GM18519 (cell line): ENCODE measurements around the gene LDLRAP1.

Source experiments
- ATAC-seq: cut with Tn5 transposase; IDR thresholded peaks from one replicate; pipeline ENCODE4 v1.9.1; 2021; ENCODE audit warnings: mild to moderate bottlenecking, moderate library complexity; ENCODE audit not compliant: unreplicated experiment, low FRiP score

LDLRAP1 gene

DNA sequence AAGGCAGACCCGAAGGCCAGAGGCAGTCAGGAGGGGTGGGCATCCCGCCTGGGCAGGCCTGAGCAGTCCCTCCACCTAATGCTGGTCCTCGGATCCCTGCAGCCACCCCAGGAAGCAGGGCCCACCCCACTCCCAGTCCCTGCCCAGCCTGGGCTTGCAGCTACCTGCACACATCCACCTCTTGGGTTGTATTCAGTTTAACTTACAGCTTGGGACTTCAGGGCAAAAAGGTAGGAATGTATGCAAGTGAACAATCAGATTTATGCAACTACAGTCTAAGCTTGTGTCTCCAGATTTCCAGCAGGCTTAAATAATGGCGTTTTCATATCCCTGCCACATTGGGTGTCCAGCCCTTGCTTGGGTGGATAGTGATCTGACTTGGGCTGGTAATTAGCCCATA, 17.4 kb downstream of the LDLRAP1 start:
- no peak for ATAC-seq

DNA sequence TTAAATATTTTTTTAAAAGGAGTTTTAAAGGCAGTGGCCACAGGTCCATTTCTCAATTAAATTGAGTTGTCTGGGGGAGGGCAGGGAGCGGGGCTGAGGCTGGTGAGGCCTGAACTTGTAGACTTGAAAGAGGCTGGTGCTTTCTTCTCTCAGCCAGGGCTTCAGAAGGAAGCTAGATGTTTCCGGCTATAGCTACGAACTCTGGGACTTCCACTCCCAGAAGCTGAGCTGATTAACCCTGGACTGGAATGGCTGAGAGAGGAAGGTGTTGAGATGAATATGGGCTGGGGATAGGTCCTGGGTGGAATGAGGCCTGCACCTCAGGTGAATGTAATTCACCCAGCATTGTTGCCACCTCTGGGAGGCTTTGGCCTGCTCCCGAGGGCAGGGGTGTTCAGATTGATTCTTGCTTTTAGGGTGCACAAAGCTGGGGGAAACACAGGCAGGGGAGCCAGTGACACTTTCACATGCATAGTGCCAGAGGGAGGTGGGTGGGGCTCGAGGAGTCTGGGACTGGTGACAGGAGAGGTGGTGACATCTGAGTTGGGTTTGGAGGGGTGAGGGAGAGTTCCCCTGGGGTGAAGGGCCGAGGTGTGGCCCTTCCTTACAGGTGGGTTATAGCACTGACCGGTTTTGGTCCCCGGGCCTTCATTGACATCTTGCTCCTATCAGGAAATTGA, 18.2 kb downstream of the LDLRAP1 start:
- no peak for ATAC-seq

DNA sequence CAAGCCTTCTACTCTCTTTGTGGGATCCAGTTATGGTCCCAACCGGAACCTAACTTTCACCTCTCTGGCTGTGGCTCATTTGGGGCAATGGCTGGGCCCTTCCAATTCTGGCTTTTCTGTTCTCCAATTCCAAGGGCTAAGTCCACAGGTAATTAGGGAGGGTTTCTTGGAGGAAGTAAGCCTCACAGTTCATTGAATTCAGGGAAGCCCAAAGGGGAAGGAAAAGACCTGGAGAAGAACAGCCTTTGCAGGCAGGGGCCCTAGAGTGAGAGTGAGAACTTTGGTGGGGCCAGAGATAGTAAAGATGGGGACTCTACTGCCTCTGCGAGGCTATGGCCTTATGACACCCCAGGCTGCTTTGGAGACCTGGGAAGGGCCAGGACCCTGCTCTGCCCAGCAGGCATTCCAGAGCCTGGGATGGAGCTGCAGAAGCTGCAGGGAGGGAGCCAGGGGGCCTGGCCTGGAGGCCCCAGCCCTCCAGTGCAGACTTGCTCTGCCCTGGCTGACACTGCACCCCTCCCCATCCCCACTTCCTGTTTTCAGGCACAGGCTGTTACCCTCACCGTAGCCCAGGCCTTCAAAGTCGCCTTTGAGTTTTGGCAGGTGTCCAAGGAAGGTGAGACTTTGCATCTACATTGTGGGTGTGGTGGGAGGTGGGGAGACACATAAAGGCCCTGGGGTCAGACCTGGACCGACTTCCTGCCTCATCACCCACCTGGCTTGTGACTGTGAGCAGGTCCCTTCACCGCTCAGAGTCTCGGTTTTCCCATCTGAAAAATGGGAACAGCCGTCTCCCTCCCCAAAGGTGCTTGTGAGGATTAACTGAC, 18.9 kb downstream of the LDLRAP1 start:
- no peak for ATAC-seq

DNA sequence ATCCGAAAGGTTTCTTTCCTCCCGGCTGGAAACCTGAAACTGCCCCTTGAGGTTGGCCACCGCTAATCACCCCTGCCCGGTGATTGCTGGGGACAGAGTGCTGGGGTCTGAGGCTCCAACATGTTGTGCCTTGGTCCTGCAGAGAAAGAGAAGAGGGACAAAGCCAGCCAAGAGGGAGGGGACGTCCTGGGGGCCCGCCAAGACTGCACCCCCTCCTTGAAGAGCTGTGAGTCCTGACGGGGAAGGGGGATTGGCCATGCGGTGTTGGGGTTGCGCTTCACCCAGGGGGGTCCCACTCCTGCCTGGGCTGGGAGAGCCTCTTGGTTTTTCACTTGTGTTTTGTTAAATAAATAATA, 19.5 kb downstream of the LDLRAP1 start:
- ATAC-seq = no peak

DNA sequence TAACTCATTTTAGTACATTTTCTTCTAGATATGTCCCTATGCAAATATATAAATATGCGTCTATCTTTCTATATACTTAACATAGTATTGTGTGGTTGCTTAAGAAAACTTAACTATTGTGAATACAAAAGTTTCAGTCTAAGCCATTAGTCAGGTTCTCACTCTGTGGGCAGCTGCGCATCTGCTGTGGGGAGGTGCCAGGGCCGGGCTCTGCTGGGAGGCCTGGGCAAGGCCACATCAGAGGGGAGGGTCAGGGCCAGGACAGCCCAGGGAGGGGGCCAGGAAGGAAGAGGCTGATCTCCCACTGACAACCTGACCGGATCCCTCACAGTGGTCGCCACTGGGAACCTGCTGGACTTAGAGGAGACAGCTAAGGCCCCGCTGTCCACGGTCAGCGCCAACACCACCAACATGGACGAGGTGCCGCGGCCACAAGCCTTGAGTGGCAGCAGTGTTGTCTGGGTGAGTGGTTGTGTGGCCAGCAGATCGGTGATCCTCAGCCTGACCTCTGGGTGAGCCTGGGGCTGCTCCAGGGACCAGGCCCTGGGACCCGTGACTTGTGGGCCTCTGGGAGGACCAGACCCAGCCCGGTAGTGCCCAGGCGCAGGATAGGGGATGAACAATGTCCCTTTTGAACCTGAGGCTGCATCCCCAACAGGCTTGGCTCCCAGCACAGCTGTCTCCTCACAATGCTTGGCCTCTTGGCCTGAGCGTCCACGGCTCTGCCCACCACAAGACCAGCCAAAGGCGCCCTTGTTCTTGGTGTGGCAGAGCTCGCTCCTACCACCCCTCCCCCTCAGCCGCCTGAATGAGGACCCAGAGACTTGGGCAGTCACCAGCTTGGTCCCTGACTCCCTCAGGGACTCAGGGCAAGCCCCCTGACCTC, 20.2 kb downstream of the LDLRAP1 start:
- ATAC-seq = no peak

DNA sequence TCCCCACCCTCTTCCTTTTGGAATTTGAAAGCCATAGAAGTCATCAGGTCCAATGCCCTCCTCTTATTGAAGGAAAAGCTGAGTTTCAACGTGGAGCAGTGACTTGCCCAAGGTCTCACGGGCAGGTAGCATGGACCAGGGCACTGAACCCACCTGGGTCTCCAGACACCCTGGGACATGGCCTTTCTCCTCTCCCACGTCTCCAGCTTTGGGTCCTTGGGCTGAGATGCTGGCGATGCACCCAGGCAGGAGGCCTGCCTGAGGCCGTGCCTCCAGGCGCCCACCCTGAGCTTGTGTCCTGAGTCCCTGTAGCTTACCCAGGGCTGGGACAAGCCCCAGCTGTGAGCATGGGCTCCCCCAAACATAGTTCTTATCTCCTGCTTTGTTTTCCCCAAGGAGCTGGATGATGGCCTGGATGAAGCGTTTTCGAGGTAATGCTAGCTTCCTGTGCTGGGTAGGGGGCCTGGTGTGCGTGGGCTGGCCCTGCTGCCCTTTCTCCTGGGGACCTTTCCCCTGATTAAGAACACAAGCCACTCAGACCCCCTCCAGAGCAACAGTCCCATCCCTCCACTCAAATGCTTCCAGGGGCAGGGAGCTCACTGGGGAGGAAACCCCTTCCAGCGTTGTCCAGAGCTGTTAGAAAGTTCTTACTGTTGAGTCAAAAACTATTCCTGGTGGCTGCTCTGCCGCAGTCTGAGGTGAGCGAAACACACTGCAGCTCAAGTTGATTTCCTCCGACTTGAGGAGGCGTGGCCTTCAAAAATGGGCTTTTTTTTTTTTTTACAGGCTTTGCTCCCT, 21.6 kb downstream of the LDLRAP1 start:
- no peak for ATAC-seq

DNA sequence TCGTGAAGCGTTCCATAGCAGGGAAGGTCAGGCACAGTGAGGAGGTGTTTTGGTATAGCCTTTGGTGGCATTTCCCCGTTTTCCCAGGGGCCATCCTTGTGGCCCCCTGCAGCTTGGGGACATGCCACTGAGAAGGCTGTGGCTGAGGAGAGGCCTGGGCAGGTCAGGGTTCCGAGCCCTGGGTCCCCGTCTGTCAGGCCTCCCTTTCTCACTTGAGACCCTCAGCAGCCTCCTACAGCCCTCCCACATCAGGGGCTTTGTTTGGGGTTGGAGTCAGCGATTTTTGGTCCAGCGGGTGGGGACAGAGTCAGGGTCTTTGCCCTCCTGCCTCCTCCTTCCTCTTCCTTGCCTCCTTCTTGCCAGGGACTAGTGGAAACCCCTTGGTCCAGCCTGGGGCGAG, 22.2 kb downstream of the LDLRAP1 start:
- ATAC-seq = no peak

DNA sequence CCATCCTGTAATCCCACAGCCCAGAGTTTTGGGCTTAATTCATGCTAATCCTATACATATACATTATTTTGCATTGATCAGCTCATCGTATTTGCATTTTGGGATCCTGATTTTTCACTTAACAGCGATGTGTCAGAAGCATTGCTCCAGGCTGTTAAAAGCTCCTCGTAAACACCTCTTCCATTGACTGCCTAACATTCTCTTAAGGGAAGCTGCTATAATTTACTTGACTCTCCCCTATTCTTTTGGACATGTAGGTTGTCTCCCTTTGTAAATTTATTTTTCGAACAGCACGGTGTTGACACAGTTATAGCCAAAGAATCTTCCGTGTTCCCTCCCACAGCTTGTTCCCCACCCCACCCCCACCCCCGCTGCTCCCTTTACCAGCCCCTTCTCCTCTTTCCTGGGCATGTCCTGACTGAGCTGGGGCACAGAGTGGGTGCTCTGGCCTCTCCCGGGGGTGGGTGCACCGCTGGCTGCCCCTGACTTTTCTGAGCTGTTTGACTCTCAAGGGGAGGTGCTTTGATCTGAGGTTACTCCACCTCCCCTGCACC, 22.8 kb downstream of the LDLRAP1 start:
- ATAC-seq = no peak

DNA sequence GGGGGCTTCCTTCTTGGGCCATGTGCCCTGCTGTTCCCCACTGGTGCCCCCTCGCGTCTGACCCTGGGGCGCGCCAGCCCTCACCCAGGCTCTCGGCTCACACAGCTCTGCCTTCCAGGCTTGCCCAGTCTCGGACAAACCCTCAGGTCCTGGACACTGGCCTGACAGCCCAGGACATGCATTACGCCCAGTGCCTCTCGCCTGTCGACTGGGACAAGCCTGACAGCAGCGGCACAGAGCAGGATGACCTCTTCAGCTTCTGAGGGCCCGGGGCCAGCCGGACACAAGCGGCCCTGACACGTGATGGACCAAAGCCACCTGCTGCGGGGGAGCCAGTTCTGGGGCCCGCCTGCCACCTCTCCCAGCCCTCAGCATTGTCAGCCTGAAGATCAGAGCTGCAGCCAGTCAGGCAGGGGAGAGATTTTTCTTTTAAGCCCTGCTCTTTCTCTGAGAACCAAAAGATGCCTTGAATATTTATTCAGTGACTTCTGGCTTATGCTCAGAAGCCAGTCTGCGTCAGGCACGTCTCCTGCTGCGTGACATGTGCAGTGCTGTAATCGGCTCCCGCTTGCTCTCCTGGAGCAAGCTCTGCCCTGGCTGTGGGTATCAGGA, 23.4 kb downstream of the LDLRAP1 start:
- no peak for ATAC-seq

DNA sequence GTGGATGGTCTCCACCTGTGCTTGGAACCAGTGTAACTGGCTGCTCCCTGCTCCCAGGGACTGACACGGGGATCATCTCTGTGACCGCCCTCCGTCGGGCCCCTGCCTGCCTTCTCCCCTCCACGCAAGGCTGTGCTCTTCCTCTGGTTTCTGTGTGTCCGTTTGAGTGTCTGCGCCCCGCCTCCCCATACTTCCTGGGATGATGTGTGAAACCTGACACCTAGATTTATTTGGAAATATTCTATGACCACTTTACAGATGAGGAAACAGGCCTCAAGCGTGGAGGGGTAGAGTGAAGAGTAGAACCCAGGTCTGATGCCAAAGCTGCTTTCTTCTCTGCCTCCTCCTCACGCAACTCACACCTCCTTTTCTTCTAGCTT, 24.3 kb downstream of the LDLRAP1 start:
- ATAC-seq = no peak

DNA sequence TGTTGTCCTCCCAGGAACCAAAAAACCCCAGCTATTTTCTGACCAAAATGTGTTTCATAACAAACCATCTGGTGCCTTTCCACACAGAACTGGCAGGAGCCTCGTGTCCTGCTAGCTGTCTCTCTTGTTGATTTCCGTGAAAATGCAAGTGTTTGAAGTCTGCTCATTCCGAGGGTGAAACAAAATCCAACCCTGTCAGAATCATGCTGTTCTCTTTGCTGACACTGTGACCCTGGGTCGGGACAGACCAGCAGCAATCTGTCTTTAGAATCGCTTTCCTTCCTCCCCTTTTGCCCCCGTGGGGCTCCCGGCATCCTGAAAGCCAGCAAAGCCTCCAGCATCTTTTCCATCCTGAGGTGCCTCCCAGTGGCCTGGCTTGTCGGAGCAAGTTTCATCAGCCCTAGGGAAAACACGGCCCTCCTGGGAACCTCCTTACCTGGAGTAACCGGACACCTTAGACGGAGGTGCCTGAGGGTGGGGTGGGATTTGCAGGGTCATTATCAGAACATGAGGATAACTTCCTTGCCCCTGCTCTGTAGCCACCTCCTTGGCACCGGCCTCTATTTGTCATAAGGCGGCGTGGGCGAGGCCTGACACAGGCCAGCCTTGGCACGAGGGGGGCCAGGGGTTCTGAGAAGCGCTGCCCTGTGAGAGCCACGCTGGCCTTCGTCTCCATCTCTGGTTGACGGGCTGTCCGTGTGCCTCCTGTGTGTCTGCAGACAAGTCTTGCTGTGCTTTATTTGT, 24.9 kb downstream of the LDLRAP1 start:
- no peak for ATAC-seq

DNA sequence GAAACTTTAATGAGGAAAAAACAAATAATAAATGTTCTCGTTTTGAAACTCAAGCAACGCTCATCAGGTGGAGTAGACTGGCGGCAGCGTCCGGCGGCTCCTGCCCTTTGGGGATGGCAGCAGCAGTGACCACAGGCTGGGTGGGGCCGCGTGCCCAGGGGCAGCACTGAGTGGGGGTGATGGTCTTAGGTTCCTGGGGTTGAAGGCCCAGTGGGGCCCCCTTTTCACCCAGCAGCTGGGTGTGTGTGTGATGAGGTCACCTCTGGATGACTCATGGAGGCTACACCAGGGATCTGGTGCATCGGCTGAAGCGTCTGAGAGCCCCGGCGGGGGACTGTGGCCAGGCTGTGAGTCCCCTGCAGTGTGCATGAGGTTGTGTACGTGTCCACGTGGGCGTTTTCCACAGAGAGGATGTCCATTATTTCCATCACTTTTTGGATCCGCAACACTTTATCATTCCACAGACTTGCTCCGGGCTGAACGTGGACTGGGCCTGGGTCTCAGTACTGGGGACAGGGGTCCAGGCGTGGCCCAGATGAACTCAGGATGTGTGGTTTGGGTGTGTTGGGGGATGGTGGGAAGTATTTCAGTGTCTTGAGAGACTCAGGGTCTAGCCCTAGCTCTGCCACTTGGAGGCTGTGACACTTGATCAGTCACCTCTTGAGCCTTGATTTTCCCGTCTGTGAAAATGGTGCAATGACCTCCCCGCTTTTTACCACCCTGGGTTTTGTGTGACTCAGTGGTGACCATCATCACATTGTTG, 25.6 kb downstream of the LDLRAP1 start:
- no peak for ATAC-seq

DNA sequence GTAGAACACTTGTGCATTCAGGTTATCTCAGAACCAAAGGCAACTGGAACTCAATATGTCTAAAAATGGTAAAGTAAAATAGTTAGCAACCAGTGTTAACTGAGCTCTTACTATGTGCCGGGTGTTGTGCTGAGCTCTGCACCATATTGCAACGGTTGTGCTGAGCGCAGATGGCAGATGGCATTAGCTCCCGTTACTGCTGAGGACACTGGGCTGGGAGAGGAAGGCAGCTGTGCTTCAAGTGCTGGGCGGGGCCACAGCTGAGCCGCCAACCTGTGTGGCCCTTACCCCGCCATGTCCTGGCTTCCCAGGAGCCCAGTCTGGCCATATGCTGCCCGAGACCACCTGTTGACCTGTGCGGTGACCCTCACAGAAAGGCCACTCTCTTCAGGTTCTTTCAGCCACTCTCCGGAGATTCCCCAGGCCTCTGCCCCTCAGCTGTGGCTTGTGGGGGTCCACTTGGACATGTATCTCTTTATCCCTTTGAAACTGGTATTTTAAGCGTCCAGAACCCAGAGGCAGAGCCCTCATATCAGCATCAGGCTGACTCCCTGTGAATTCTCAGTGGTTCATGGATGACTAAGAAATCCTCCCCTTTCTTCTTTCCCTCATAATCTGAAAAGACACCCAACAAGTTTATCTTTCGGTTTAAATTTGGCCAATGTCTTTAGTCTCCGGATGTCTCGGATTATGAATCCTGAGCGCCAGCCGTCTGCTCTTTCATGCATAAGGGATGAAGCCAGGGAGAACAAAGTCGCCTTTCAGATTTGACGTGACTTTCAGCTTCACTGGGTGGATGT, 26.4 kb downstream of the LDLRAP1 start:
- ATAC-seq = no peak

DNA sequence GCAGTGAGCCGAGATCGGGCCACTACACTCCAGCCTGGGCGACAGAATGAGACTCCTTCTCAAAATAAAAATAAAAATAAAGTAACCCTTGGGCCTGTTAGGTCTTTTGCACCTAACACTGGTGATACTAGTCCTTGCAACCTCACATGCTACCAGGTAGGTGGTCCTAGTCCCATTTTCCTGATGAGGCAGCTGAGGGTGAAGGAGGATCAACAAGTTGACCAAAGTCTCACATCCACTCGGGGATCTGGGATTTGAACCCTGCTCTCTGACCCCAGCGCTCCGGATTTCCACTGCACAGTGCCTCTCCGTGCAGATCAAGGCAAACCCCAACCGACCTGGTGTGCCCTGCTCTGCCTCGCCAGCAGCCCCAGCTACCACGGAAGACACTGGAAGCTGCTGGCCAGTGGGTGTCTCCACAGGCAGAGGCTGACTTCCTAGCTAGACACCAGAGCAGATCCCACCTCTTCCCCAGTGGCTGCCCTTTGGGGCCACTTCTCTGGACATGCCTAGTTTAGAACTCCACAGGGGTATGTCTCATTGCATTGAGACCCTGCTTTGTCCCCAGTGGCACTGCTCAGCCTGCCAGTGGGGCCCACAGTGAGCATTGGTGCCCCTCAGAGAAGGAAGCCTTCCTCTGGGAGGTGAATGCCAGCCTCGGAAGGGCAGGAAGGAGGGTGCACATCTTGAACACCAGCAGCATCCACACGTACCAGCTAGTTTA, 27.6 kb downstream of the LDLRAP1 start:
- ATAC-seq = no peak

DNA sequence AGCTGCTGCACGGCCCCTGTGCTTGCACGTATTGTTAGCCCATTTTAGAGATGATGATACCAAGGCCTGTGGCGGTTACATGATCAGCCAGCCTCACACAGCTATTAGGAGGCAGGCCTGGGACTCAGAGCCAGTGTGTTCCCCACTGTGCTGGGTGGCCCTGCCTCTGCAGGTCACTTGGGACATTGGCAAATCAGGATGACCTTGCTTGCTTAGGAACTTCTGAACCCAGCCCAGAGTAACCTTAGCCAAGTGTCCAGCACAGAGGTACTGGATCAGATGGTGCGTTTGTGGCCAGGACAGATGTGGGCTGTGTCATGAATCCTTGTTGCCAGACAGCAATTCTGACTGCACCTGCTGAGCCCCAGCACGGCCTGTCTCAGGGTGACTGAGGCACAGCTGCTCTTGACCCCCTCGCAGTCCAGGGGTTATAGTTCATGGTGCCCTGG, 28.1 kb downstream of the LDLRAP1 start:
- ATAC-seq = no peak

DNA sequence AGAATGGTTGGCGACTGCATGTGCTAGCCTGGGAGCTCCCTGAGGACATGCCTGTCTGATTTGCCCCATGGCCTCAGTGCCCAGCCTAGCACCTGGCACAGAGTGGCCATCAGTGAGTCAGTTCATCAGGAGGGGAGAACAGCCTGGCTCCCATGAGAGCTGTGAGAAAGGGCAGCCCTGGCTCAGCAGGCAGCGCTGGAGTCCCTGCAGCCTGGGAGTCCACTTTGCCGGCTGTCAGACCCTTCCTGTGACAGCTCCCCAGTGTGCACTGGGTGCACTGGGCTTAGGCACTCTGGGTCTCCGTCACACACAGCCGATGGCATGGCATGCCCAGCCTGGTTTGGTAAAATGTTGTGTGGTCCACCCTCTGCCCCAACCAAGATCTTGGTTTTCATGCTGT, 28.7 kb downstream of the LDLRAP1 start:
- no peak for ATAC-seq
